ENCODE data around the gene SLC22A17.
"Not testable (repeated sequence)": the region's sequence is repeated elsewhere in the genome, so short reads cannot be mapped to it uniquely, and the experiment has no call there.

SLC22A17 gene

GRCh38 chr14:23352506-23353432 lies at the start of gene SLC22A17:
Gene SLC22A17 (minus strand): TSS chr14:23352887.
- DNase-seq = peak; percentile 45

GRCh38 chr14:23401291-23401690 lies 48.6 kb upstream of the SLC22A17 start:
- no peak for DNase-seq

- DNase-seq = not testable (repeated sequence)
Observed at GRCh38 chr14:23400496-23401149, 47.9 kb upstream of the SLC22A17 start.

GRCh38 chr14:23399591-23399990 lies 46.9 kb upstream of the SLC22A17 start:
- no peak for DNase-seq

GRCh38 chr14:23399136-23399535 lies 46.4 kb upstream of the SLC22A17 start:
- DNase-seq = no peak

- DNase-seq = no peak
Observed at GRCh38 chr14:23398348-23398747, 45.7 kb upstream of the SLC22A17 start.

- DNase-seq = no peak
Observed at GRCh38 chr14:23396781-23397407, 44.2 kb upstream of the SLC22A17 start.

- DNase-seq = no peak
Observed at GRCh38 chr14:23396126-23396525, 43.4 kb upstream of the SLC22A17 start.

GRCh38 chr14:23392613-23393012 lies 39.9 kb upstream of the SLC22A17 start:
- DNase-seq = no peak

- not testable (repeated sequence) for DNase-seq
Observed at GRCh38 chr14:23389871-23390270, 37.2 kb upstream of the SLC22A17 start.

- DNase-seq = no peak
Observed at GRCh38 chr14:23389396-23389795, 36.7 kb upstream of the SLC22A17 start.

GRCh38 chr14:23388996-23389395 lies 36.3 kb upstream of the SLC22A17 start:
- DNase-seq = no peak

GRCh38 chr14:23387916-23388882 lies 35.5 kb upstream of the SLC22A17 start:
- no peak for DNase-seq

- DNase-seq = no peak
Observed at GRCh38 chr14:23386999-23387398, 34.3 kb upstream of the SLC22A17 start.

- DNase-seq = not testable (repeated sequence)
Observed at GRCh38 chr14:23386266-23386657, 33.6 kb upstream of the SLC22A17 start.

- no peak for DNase-seq
Observed at GRCh38 chr14:23385642-23386265, 33.1 kb upstream of the SLC22A17 start.

- no peak for DNase-seq
Observed at GRCh38 chr14:23385244-23385641, 32.6 kb upstream of the SLC22A17 start.

- DNase-seq = no peak
Observed at GRCh38 chr14:23384364-23385080, 31.8 kb upstream of the SLC22A17 start.

GRCh38 chr14:23382731-23383440 lies 30.2 kb upstream of the SLC22A17 start:
- no peak for DNase-seq

- DNase-seq = no peak
Observed at GRCh38 chr14:23382276-23382675, 29.6 kb upstream of the SLC22A17 start.

GRCh38 chr14:23381871-23382270 lies 29.2 kb upstream of the SLC22A17 start:
- no peak for DNase-seq
